GM06990 (cell line): Measurements from ENCODE around the gene PHF23.

Experiments
- DNase-seq: peaks from one replicate; pipeline ENCODE4 v3.0.0-alpha.2; 2011; ENCODE audit not compliant: insufficient read length; ENCODE audit errors: extremely low read depth
- H3K27me3 ChIP-seq: replicated peaks from 2 replicates; pipeline ENCODE4 v1.6.0; 2011; ENCODE audit warnings: low read length; ENCODE audit not compliant: control insufficient read depth, insufficient read depth
- H3K36me3 ChIP-seq: 2 replicates; pipeline ENCODE4 v1.5.1; 2011; ENCODE audit warnings: low read length; ENCODE audit not compliant: control insufficient read depth, insufficient read depth
- H3K4me3 ChIP-seq: replicated peaks from 2 replicates; pipeline ENCODE4 v1.5.1; 2011; ENCODE audit warnings: low read depth, mild to moderate bottlenecking, control low read depth, low read length
- CTCF ChIP-seq: IDR thresholded peaks from 2 replicates; pipeline ENCODE4 v1.5.1; 2011; ENCODE audit warnings: low read length, control low read depth, mild to moderate bottlenecking, inconsistent platforms; ENCODE audit not compliant: insufficient read depth, poor library complexity, severe bottlenecking

The PHF23 gene

GRCh38 chr17:7221278-7222092 is 17.8 kb downstream of the PHF23 start:
- no peak overlapping the region for H3K4me3 ChIP-seq
- DNase-seq = no peak
- no peak for TF ChIP-seq CTCF
- H3K27me3 ChIP-seq = no peaks in the 10 kb centered on the region
- peaks cover 21% of the 10 kb centered on the region for H3K36me3 ChIP-seq

- peak; percentile 47 for DNase-seq
- peak; percentile 68 for TF ChIP-seq CTCF
- peaks cover 19% of the 10 kb centered on the region for H3K36me3 ChIP-seq
- peak overlapping the region; percentile 81 for H3K4me3 ChIP-seq
- no peaks in the 10 kb centered on the region for H3K27me3 ChIP-seq
Measured at GRCh38 chr17:7220593-7221277, 18.5 kb downstream of the PHF23 start.

GRCh38 chr17:7219812-7220592 is 19.3 kb downstream of the PHF23 start, which contains the start of the genes ACADVL and DLG4:
Gene ACADVL (plus strand): TSS chr17:7219938. CDS start chr17:7219985, 47 bp downstream.
Gene DLG4 (minus strand): TSS chr17:7219836.
- no peaks in the 10 kb centered on the region for H3K27me3 ChIP-seq
- peaks cover 19% of the 10 kb centered on the region for H3K36me3 ChIP-seq
- TF ChIP-seq CTCF = no peak
- peak; percentile 83 for DNase-seq
- peak within 1 kb of the TSS; percentile 81 for H3K4me3 ChIP-seq

- Histone ChIP-seq H3K27me3 (no peaks in the 10 kb centered on the region), H3K36me3 (peaks cover 15% of the 10 kb centered on the region)
Measured at GRCh38 chr17:7219229-7219811, 19.9 kb downstream of the PHF23 start.

More at GRCh38 chr17:7219229-7219811, 19.9 kb downstream of the PHF23 start:
- DNase-seq = no peak
- TF ChIP-seq CTCF = no peak
- peak overlapping the region; percentile 81 for H3K4me3 ChIP-seq
